NCI-H1105 (cell line): ENCODE data around the gene GPHN.
"Not testable (repeated sequence)": the region's sequence is repeated elsewhere in the genome, so short reads cannot be mapped to it uniquely, and the experiment has no call there.

Experiments used
- DNase-seq: peaks from one replicate; lab custom pipeline; 2025; lab: John Stamatoyannopoulos, UW

Gene GPHN

DNA sequence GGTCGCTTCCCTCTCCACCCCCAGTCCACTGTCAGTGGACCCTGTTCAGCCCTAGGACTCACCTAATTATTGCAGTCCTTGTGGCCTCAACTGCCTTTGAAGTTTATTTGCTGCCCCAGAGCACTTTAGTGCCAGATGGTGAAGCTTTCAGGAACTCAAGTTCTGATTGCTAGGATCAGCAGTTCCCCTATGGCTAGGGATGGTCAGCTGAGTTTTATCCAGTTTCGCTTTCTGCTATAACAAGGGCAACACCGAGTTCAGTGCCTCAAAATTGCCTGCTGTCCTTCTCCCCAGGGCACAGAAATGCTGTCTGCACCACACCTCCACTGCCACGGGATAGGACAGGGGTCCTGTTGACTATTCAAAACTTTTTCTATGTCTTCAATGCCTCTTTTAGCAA lies 295.0 kb downstream of the GPHN start:
- no peak for DNase-seq

GRCh38 chr14:66804141-66804540 lies 296.2 kb downstream of the GPHN start:
- DNase-seq: no peak

DNA sequence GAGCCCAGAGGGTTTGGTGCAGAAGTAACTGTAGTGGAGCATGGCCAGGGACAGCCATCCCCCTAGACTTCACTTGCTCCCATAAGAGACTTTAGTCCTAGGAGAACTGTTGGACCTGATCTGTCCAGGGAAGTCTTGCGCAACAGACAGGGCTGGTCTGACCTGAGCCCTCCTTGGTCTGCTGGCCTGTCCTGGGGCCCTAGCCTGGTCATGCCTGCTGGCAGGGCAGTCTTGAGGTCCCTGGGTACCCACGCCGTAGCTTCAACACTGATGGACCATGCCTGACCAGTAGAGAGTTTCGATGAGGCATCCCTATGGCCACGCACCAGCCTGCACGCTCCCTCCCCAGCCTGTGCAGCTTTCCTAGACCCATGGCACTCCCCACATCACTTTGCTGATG lies 305.7 kb downstream of the GPHN start:
- DNase-seq: no peak

DNA sequence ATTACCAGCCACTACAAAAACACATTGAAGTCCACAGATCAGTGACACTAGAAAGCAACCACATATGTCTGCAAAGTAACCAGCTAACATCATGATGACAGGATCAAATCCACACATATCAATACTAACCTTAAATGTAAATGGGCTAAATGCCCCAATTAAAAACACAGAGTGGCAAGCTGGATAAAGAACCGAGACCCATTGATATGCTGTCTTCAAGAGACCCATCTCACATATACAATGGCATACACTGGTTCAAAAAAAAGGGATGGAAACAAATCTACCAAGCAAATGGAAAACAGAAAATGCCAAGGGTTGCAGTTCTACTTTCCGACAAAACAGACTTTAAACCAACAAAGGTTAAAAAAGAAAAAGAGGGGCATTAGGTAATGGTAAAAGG lies 307.7 kb downstream of the GPHN start:
- DNase-seq: no peak

GRCh38 chr14:66824251-66824650 lies 316.3 kb downstream of the GPHN start:
- DNase-seq: no peak

DNA sequence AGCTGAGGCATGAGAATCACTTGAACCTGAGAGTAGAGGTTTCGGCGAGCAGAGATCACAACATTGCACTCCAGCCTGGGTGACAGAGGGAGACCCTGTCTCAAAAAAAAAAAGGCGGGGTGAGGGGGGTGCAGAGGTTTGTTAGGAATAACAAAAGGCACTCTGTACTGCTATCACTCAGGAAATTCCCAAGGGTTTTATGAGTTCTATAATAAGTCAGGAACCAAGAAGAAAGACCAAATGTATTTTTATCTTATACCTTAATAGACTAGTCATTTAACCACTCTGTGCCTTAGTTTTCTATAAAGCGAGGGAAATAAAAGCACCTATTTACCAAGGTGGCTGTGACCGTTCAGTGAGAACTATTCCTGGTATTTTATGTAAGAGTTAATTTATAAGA lies 319.2 kb downstream of the GPHN start:
- no peak for DNase-seq

DNA sequence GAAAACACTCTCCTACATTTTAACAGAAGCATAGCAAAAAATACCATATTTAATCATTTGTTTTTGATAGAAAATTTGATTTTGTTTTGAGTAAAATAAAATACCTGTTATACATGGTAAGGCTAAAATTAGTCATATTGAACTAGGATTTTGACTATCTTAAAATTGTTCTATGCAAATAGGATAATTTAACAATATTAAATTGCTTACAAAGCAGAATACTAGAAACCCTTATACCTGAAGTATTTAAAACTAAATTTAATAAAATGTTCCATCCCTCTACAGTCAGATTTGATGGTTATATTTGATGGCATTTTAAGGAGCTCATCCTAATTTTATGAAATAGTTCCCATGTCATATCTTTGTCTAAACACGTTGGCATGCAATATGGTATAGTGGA lies 323.2 kb downstream of the GPHN start:
- no peak for DNase-seq

GRCh38 chr14:66833816-66834215 lies 325.9 kb downstream of the GPHN start:
- no peak for DNase-seq

DNA sequence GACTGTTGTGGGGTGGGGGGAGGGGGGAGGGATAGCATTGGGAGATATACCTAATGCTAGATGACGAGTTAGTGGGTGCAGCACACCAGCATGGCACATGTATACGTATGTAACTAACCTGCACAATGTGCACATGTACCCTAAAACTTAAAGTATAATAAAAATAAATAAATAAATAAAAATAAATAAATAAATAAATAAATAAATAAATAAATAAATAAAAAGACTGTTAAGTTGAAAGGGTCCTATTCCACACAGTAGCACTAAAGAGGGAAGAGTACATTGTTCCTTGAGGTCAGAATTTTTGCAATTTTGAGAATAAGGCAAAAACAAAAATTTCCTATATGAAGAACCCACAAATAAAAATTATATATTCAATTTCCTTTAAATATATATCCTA lies 329.5 kb downstream of the GPHN start:
- DNase-seq: not testable (repeated sequence)

- no peak for DNase-seq
Measured at GRCh38 chr14:66842911-66843512, 335.1 kb downstream of the GPHN start.

DNA sequence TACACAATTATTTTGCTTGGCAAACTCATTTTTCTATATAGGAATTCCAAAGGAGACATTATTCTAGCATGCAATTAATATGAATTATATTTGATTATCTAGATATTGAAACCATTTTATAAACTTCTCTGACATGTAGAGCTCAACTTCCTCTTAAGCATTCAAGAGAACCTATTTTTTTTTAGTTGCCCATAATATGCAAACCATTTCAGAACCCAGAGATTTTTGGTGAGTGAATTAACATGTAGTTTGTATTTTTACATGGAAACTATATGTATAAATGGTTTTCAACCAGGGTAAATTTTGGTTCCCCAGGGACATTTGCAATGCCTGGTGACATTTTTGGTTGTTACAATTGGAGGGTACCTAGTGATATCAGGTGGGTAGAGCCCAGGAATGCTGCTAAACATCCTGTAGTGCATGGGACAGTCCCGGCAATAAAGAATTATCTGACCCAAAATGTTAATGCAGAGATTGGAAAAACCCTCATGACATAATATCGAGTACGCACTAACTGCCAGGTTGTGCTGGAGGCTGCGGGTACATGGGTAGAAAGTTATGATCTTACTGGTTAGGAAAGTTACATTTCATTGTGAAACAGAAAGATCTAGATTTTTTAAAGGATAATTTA lies 342.4 kb downstream of the GPHN start:
- DNase-seq: no peak

DNA sequence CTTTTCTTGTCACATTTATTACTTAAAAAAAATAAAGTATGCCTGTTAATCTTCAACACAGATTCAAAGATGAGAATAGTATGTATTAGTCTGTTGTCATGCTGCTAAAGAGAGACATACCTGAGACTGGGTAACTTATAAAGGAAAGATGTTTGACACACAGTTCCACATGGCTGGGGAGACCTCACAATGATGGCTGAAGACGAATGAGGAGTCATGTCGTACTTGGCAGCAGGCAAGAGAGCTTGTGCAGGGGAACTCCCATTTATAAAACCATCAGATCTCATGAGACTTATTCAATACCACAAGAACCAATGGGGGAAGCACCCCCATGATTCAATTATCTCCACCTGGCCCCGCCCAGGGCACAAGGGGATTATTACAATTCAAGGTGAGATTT lies 345.4 kb downstream of the GPHN start:
- DNase-seq: no peak

DNA sequence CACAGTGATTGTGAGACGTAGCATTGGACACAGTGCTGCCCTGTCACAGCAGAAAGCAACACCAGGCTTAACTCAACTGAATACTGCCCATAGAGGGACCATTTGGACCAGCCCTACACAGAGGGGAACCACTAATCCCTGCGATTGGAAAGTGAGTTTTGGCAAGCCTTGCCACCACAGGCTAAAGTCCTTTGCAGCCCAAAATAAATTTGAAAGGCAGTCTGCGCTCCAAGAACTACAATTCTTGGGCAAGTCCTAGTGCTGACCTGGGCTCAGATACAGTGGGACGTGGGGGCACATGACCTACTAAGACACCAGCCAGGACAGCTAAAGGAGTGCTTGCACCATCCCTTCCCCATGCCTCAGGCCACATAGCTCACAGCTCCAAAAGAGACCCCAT lies 349.9 kb downstream of the GPHN start:
- no peak for DNase-seq

DNA sequence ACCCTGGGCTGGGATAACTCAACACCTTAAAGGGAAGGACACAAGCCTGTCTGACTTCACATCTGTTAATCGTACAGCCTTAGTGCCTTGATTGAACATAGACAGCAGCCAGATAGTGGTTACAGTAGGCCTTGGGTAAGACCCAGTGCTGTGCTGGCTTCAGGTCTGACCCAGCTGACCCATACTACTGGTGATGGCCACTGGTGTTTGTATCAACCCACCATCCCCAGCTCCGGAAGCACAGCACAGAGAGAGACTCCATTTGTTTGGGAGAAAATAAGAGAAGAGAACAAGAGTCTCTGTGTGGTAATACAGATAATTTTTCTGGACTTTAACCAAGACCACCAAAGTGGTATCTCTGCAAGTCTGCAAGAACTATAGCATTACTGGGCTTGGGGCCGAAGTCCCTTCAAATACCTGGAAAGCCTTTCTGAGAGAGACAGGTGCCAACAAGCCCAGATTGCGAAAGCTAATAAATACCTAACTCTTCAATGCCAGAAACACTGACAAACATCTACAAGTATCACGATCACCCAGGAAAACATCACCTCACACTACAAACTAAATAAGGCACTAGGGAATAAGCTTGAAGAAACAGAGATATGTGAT lies 351.2 kb downstream of the GPHN start:
- no peak for DNase-seq

GRCh38 chr14:66881596-66881995 lies 373.6 kb downstream of the GPHN start:
- no peak for DNase-seq

- no peak for DNase-seq
Measured at GRCh38 chr14:66884149-66884548, 376.2 kb downstream of the GPHN start.

DNA sequence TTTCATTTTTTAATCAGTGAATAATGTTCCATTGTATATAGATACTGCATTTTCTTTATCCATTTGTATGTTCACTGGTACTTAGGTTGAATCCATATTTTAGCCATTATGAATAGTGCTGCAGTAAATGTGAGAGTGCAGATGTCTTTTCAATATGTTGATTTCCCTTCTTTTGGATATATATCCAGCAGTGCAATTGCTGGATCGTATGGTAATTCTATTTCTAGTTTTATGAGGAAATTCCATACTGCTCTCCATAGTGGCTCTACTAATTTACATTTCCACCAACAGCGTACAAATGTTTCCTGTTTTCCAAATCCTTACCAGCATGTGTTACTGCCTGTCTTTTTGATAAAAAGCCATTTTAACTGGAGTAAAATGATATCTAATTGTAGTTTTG lies 392.8 kb downstream of the GPHN start:
- DNase-seq: no peak

- DNase-seq: no peak
Measured at GRCh38 chr14:66910311-66910840, 402.4 kb downstream of the GPHN start.

- DNase-seq: no peak
Measured at GRCh38 chr14:66916421-66916820, 408.5 kb downstream of the GPHN start.

GRCh38 chr14:66918527-66918926 lies 410.6 kb downstream of the GPHN start:
- no peak for DNase-seq

GRCh38 chr14:66920196-66920595 lies 412.2 kb downstream of the GPHN start:
- no peak for DNase-seq

GRCh38 chr14:66923251-66923650 lies 415.3 kb downstream of the GPHN start:
- no peak for DNase-seq

GRCh38 chr14:66939409-66939808 lies 431.5 kb downstream of the GPHN start:
- DNase-seq: no peak

GRCh38 chr14:66944872-66945271 lies 436.9 kb downstream of the GPHN start:
- DNase-seq: no peak
